Activated T-helper 1 cell treated with Interleukin-2 at 50 U/mL for 16 hours (primary cell): Measurements from ENCODE around the gene MIER1.
"Not testable (repeated sequence)": the region's sequence is repeated elsewhere in the genome, so short reads cannot be mapped to it uniquely, and the experiment has no call there.

ENCODE experiments used
- DNase-seq: peaks from one replicate; pipeline ENCODE4 v3.0.0-alpha.2; 2020; ENCODE audit warnings: low read depth

MIER1 gene

DNA sequence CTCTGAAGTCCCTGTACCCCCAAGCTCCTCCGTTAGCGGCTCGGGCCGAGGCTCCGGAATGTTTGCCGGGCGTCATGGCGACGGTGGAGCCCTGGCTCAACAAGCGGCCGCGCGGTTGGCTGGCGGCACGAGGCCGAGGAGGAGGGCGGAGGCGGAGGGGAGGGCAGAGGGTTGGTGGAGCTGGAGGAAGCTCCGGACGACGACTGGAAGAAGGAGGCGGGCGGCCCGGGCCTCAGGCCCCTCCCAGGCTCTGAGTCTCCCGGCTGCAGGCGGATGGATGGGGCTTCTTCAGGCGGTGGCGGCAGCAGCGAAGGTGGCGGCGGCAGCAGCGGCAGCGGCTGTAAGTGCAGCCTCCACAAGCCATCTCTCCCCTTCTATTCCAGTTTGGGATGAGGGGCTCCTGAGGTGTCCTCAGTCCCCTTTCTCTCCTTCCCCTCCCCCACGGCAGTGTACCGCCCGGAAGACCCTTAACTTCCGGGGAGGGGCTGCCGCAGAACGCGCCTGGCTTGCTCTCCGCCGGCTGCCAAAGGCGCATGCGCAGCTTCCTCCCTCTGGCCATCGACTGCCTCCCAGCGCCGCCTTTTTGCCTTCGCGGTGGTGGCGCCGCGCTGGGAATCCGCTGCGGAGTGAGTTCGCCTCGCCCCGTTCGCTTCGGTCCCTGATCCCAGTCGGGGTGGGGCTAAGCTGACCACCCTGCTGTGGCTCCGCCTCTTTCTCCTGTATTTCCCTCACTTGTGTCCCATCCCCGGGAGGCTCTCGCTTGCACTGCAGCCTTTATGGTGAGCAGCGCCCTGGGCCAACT is at the start of gene MIER1, which contains the start of gene DNAI4:
TSS of gene MIER1 (plus strand) at position 235 of the 802 bp plus-strand sequence. CDS start at position 274, 39 bp downstream.
TSS of gene DNAI4 (minus strand) at position 101 of the 802 bp plus-strand sequence. CDS start at position 76, 25 bp downstream.
- peak; percentile 93 for DNase-seq

DNA sequence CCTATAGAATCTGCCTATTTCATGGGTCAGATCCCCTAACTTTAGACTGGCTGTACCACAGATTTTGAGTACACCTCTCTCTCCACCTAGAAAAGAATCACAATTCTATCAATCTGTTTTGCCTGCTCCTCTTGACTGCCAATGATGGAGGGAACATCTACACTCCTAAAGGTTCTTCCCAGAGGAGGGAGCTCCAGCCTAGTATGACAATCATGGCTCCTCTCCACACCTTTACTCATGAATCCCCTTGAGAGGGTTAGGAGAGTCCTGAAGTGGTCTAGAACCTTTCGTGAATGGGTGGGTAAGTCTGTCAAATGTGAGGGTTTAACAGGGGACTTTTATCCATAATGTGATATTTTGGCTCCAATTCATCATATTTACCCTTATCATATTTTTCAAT is 48.1 kb upstream of the MIER1 start:
- no peak for DNase-seq

DNA sequence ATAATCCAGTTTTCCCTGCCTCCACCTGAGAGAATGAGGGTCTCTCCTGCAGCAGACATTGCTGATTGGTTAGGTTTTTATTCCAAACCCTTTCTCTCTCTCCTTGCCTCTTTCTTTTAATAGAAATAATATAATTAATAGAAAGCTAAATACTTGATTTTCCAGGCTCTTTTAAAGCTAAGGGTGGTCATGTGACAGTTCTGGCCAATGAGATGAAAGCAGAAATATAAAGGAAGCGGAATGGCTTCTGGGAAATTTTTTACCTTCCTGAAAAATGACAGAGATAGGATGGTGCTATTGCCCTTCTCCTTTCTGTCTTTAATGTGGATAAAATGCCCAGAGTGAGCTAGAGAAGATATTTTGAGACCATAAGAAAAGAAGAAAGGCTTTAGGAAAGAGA is 35.8 kb upstream of the MIER1 start:
- no peak for DNase-seq

GRCh38 chr1:66890621-66891020 is 34.2 kb upstream of the MIER1 start:
- DNase-seq, result no peak

- DNase-seq, result no peak
Observed at GRCh38 chr1:66893712-66894111, 31.1 kb upstream of the MIER1 start.

- DNase-seq, result not testable (repeated sequence)
Observed at GRCh38 chr1:66915203-66915602, 9.6 kb upstream of the MIER1 start.

- DNase-seq, result no peak
Observed at GRCh38 chr1:66916320-66916719, 8.5 kb upstream of the MIER1 start.

DNA sequence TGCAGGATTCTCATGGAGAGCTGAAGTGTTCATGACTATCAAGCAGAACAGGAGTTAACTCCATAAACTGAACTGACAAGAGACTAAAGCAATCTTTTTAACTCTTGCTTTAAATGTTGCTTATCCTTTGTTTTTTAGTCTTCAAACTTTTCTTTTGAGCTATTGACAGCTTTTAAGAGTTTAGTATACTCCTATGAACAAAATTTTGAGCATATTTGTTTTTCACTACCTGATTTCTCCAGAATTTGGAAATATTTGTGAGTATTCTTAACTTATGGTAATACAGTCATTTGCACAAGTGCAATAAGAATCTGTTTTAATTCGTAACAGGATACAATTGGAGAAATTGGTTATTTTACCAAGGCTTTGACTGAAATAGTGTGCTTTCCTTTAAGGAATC is 7.3 kb upstream of the MIER1 start:
- DNase-seq, result no peak

- no peak for DNase-seq
Observed at GRCh38 chr1:66919063-66919462, 5.7 kb upstream of the MIER1 start.

- no peak for DNase-seq
Observed at GRCh38 chr1:66919828-66920227, 5.0 kb upstream of the MIER1 start.

- DNase-seq, result no peak
Observed at GRCh38 chr1:66920543-66920942, 4.2 kb upstream of the MIER1 start.

GRCh38 chr1:66925558-66925910 is 744 bp downstream of the MIER1 start:
- no peak for DNase-seq

DNA sequence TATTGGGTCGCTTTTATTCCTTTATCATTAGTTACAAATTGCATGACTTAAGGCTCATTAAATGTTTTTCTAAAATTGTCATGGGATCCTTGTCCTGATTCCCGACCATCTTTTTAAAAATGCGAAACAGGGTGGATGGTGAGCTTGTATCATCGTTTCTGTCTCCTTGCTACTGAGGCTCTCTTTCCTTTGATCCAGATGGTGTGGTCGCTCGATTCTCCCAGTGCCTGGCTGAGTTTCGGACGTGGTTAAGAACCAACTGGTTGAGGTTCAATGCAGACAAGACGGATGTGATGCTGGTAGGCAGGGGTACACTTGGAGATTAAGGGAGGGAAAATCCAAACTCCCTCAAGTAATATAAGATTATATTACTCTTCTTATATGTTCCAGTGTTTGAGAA is 1.2 kb downstream of the MIER1 start:
- no peak for DNase-seq

DNA sequence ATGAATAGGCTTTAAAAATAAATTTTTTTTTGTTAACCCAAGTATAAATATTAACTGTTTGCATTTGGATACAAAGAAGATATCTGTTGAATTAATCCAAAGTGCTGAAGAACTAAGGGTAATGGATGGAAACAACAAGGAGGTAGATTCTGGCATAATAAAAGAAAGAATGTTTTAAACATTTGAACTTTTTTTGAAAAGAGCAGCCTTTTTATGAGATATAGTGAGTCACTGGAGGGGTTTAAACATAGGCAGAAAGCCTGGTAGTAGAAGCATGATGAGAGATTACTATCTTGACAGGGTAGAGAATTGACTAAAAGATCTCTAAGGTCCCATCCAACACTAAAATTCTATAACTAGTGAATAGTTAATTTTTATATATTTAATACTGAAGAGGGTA is 2.7 kb downstream of the MIER1 start:
- no peak for DNase-seq

DNA sequence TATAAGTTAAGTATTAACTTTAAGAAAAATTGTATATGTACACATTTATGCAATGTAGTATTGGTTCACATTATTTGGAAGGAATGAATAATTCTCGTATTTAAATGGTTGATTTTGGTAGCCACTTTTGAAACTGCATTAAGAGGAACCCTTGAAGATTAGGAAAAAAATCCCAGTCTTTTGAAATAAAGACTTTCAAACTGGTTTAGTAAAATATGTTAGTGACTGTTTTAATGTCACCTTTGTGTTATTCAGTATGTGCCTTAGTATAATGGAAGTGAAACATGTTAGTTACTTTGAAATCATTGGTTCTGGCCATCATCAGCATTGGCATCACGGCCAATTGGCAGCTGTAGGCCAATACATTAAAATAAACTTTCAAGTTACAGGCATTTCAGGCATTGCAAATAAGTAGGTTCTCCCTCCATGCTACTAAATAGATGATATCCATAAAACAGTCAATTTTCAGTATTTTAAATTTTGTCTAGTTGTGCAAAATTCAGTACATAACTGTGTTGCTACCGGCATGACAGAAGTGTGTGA is 4.4 kb downstream of the MIER1 start:
- DNase-seq, result no peak

- DNase-seq, result no peak
Observed at GRCh38 chr1:66929691-66929998, 4.9 kb downstream of the MIER1 start.

DNA sequence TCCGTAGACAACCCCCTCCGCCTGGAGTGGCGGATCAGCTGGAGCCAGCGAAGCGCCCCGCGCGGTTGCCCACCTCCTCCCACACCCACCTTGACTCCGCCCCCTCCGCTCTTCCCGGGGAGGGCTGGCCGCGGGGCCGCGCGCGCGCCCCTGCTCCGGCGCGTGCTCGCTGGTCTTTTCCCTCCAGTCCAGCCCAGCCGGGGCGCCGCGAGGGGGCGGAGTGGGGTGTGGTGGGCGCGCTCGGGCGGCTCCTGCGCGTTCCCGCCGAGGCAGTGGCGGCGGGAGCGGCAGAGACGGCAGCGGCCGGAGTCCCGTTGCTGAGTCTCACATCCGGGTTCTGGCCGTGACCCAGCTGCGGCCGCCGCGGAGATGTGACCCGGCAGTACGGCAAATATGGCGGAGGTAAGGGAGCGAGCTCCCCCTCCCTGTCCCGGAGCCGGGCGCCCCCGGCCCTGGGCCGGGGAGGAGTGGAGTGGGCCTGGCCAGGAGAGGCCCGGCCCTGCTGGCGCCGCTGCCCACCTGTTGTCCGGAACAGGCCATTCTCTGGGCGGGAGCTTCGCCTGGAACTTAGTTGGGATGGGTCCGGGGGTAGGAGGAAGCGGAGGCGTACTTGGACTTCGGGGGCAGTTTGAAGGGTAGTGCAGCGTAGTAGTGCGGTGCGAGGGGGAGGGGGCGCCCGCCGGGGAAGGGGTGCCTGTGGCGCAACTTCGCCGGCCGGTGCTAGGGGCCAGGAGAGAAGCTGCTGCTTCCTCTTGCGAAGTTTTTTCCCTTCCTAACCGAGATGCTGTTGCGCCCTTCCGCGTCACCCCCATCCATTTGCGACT is 5.4 kb downstream of the MIER1 start:
- peak; percentile 94 for DNase-seq

DNA sequence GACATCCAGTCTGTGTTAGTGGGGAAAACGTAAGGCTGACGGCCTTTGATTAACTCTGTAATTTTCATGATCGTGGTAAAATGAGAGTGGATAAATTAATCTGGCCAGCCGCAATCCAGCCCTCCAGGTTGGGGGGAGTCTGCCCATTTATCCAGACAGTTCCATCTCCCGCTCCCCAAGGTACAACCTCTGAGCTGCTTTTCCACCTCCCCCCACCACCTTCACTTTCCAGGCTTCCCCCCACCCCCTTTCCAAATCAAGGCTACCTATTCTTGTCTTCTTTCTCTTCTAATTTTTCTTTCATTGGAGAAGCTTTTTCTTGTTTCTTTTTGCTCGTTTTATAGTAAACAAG is 6.0 kb downstream of the MIER1 start:
- no peak for DNase-seq

DNA sequence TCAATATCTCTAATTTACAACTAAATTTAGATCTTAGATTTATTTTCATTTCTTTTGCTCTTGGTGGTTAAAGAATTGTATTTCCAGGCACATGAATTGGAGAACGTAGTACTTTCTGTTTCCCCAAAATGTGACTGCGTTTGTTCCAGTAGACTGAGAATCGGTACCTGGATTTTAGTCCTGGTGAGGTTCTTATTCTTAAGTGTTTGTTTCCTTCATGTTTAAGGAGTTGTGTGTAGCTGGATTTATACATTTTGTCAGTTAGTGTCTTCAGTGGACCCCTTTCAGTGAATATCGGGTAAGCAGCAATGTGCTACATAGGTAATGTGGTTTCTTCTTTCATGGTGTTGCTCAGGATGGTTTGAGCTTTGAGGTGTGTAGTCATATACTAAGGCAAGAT is 6.8 kb downstream of the MIER1 start:
- DNase-seq, result no peak

GRCh38 chr1:66932291-66932690 is 7.5 kb downstream of the MIER1 start:
- DNase-seq, result no peak

GRCh38 chr1:66933887-66934700 is 9.3 kb downstream of the MIER1 start:
- no peak for DNase-seq

GRCh38 chr1:66937529-66938234 is 12.9 kb downstream of the MIER1 start:
- no peak for DNase-seq
